Left lung (tissue), 10 donors: ENCODE data around the gene TXNDC5. TPM values are rescaled to one million over a fixed set of nuclear protein-coding genes. Genes with fewer than 3 reads are reported as not detected.

Experiments used
- ATAC-seq: fragments of 200-7000 bp; cut with Tn5 transposase; one replicate; pipeline ENCODE4 v1.9.1; 2020; ENCODE audit warnings: moderate library complexity
- DNase-seq, 4 donors: peaks; one replicate each; pipeline ENCODE4 v3.0.0-alpha.2; 2013 to 2020
- H3K27ac ChIP-seq, 2 donors: fragments of 200-600 bp; sonication (generic) in 1 of 2; one replicate each; pipeline versions ENCODE4 v1.5.0 to v1.8.0; 2020 to 2021
- H3K27me3 ChIP-seq, 2 donors: fragments of 200-600 bp; sonication (generic) in 1 of 2; one replicate each; pipeline versions ENCODE4 v1.5.0 to v1.8.0; 2020 to 2021
- H3K36me3 ChIP-seq, 2 donors: fragments of 200-600 bp; sonication (generic) in 1 of 2; one replicate each; pipeline versions ENCODE4 v1.5.0 to v1.8.0; 2020 to 2021
- H3K4me1 ChIP-seq, 2 donors: fragments of 200-600 bp; one replicate each; pipeline ENCODE4 v1.8.0; 2021
- H3K4me3 ChIP-seq, 2 donors: fragments of 200-600 bp; sonication (generic) in 1 of 2; one replicate each; pipeline versions ENCODE4 v1.5.0 to v1.8.0; 2020 to 2021; ENCODE audit warnings: mild to moderate bottlenecking in 1 of 2
- H3K9me3 ChIP-seq, 2 donors: fragments of 200-600 bp; sonication (generic) in 1 of 2; one replicate each; pipeline versions ENCODE4 v1.5.0 to v1.8.0; 2020 to 2021
- intact Hi-C, 2 donors: fragments of 100-400 bp; cut with DNase I; formaldehyde crosslinking; loops; one replicate each; pipeline versions ENCODE4 v1.11.2 to v1.14.2; 2022
- polyA plus RNA-seq, 6 donors: library from polyadenylated mRNA; unstranded; fragments of 120-200 nt; gene quantifications; one replicate each; pipeline ENCODE4 v1.2.1, GENCODE V29; 2013; ENCODE audit not compliant: insufficient read length in 6 of 6
- total RNA-seq, 2 donors: library from RNA; stranded (reverse); fragmentation: NEBNext Ultra II Directional; extraction: Animal tissue kit (Norgen Biotek cat#: 25700); gene quantifications; one replicate each; pipeline ENCODE4 v1.2.1, GENCODE V29; 2021
- TF ChIP-seq, protein P1 (sequence below), 2 donors: fragments of 200-600 bp; sonication (generic) in 1 of 2; IDR thresholded peaks; one replicate each; pipeline versions ENCODE4 v1.5.0 to v1.8.0; 2021; ENCODE audit warnings: antibody characterized with exemption in 2 of 2
- donor health status: DM: no; HTN: yes; CAD: no.
- donor health status: DM: no; HTN: no; CAD: no.

The TXNDC5 gene
- total and polyA plus RNA-seq, 8 donors: 93.2 to 224 (median 115) TPM

DNA sequence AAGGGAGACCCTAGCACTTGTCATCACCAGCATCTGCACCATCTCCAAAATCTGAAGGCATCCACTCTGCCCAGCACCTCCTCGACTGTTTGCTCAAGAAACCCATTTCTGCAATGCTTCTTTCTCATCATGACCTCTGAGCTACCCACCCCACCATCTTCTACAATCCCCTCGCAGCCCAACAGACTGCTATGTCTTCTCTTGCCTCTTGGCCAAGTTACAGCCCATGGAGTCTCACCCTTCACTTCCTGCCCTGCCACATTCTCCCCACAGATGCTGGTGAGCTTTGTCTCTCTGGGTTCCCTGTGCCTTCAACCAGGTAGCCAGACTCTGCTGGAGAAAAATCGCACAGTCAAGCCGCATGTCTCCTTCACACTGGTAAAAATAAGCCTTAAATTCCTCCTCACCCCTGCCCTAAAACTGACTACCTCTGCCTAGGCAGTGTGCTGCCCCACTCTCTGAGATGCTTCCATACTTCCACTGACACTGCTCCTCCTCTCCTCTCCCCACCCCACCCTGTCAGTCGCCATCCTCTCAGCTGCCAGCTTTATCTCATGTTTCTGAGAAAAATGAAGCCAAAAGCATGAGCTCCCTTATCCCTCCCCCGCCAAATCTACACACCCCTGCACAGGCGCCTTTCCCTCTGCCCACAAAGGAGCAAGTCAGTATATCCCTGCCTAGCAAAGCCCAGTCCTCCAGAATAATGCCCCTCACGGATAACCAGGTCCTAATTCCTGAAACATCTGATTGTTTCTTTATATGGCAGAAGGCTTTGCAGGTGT is 2.3 kb upstream of the TXNDC5 start:
- intact Hi-C loops: loop anchor here in 1 of 2 donors (10.0 kb wide), 1 partner anchor 82 kb away; no protein-coding TSS in a partner anchor
- H3K4me1 ChIP-seq: peaks cover 7 to 22% of the 10 kb centered on the region in 2 donors
- ATAC-seq: no peak
- H3K4me3 ChIP-seq: no peak overlapping the region
- H3K27me3 ChIP-seq: peaks cover 0 to 8% of the 10 kb centered on the region in 2 donors
- H3K36me3 ChIP-seq: no peaks in the 10 kb centered on the region
- TF ChIP-seq, protein P1, sequence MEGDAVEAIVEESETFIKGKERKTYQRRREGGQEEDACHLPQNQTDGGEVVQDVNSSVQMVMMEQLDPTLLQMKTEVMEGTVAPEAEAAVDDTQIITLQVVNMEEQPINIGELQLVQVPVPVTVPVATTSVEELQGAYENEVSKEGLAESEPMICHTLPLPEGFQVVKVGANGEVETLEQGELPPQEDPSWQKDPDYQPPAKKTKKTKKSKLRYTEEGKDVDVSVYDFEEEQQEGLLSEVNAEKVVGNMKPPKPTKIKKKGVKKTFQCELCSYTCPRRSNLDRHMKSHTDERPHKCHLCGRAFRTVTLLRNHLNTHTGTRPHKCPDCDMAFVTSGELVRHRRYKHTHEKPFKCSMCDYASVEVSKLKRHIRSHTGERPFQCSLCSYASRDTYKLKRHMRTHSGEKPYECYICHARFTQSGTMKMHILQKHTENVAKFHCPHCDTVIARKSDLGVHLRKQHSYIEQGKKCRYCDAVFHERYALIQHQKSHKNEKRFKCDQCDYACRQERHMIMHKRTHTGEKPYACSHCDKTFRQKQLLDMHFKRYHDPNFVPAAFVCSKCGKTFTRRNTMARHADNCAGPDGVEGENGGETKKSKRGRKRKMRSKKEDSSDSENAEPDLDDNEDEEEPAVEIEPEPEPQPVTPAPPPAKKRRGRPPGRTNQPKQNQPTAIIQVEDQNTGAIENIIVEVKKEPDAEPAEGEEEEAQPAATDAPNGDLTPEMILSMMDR (IDR thresholded peaks at IDR 0.05): no peak
- no peak overlapping the region for H3K27ac ChIP-seq
- H3K9me3 ChIP-seq: no peaks in the 10 kb centered on the region
- DNase-seq: no peak

DNA sequence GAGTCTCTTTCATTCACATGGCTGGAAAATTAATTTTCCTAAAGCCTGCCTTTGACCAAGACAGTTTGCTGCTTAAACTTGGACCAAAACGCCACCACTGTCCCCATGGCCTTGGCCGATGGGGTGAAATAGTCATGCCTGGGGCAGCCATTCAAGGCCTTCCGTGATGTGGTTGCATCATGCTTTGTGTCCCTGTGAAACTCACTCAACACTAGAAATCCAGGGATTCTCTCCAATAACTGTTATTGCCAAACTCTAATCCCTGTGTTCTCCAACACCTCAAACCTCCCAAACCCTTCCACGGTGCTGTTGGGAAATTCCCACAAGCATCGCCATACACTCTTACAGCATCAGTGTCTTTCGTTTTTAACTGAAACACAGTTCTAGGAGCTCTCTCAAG is 1.4 kb upstream of the TXNDC5 start:
- DNase-seq (no peak), ATAC-seq (no peak)
- no peak overlapping the region for H3K27ac ChIP-seq
- TF ChIP-seq, protein P1 (IDR thresholded peaks at IDR 0.05): no peak
- intact Hi-C loops: loop anchor here in 1 of 2 donors (10.0 kb wide), 1 partner anchor 83 kb away; no protein-coding TSS in a partner anchor
- peaks cover 0 to 8% of the 10 kb centered on the region in 2 donors for H3K27me3 ChIP-seq
- H3K4me1 ChIP-seq: peaks cover 7 to 31% of the 10 kb centered on the region in 2 donors
- no peaks in the 10 kb centered on the region for H3K9me3 ChIP-seq
- H3K4me3 ChIP-seq: no peak overlapping the region
- H3K36me3 ChIP-seq: no peaks in the 10 kb centered on the region

DNA sequence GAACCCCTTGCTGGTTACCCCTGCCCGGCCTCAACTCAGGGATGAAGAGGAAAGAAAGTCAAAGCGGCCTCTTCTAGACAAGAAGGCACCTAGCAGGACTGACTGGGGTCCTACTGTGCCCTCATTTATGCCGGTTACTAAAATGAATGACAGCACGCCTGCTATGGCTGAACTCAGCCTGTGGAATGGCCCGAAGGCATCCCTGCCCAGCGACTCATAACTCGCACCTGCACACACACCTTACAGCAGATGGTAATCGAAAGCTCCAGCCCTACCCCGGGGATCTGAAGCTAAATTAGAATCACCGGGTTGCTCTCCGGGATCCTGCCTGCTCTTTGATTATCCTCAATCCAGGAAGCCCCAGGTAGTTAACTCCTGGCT is 747 bp upstream of the TXNDC5 start:
- intact Hi-C loops: loop anchor here in 1 of 2 donors (10.0 kb wide), 1 partner anchor 83 kb away; no protein-coding TSS in a partner anchor
- H3K36me3 ChIP-seq: no peaks in the 10 kb centered on the region
- H3K4me3 ChIP-seq: peak overlapping the region; percentile 47 to 78
- H3K4me1 ChIP-seq: peaks cover 7 to 33% of the 10 kb centered on the region in 2 donors
- ATAC-seq (no peak), DNase-seq (no peak)
- H3K27ac ChIP-seq: peak overlapping the region; percentile 65 to 67
- H3K27me3 ChIP-seq: peaks cover 0 to 8% of the 10 kb centered on the region in 2 donors
- no peaks in the 10 kb centered on the region for H3K9me3 ChIP-seq
- TF ChIP-seq, protein P1 (IDR thresholded peaks at IDR 0.05): no peak

DNA sequence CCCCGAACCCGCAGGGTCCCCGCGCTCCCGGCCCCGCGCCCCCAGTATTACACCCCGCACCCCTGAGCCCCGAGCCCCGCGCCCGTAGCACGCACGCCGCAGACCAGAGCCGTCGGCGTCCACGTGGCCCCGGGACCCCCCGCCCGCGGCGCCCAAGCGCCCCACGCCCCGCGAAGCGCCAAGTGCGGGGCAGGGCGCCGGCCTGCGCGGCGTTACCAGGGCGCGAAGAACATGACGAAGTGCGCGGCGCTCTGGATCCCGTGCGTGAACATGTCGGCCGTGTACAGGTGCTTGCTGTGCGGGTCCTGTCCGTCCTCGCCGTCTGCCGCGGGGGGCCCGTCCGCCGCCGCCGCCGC is 312 bp downstream of the TXNDC5 start:
- H3K27me3 ChIP-seq: peaks cover 0 to 8% of the 10 kb centered on the region in 2 donors
- H3K4me1 ChIP-seq: peaks cover 7 to 40% of the 10 kb centered on the region in 2 donors
- no peaks in the 10 kb centered on the region for H3K9me3 ChIP-seq
- peak overlapping the region; percentile 48 to 76 for H3K27ac ChIP-seq
- H3K4me3 ChIP-seq: peak overlapping the region; percentile 78 to 81
- ATAC-seq: no peak
- no peaks in the 10 kb centered on the region for H3K36me3 ChIP-seq
- intact Hi-C loops: loop anchor here in 1 of 2 donors (10.0 kb wide), 1 partner anchor 85 kb away; no protein-coding TSS in a partner anchor
- no peak for DNase-seq
- TF ChIP-seq, protein P1 (IDR thresholded peaks at IDR 0.05): no peak
